Stimulated activated CD4-positive, alpha-beta T cell treated with anti-CD3 and anti-CD28 coated beads, Interleukin-1b, Interleukin-23, amount 100 ng/mL, for 4 hours (primary cell): ENCODE data around the gene ABHD12B.
"Not testable (repeated sequence)": the region's sequence is repeated elsewhere in the genome, so short reads cannot be mapped to it uniquely, and the experiment has no call there.

Experiments used
- DNase-seq, 2 donors: peaks; one replicate each; pipeline ENCODE4 v3.0.0-alpha.2; 2020; ENCODE audit warnings: low read depth in 2 of 2

Gene ABHD12B

GRCh38 chr14:50892255-50892654 is 20.4 kb downstream of the ABHD12B start:
- no peak for DNase-seq

GRCh38 chr14:50896421-50896820 is 24.6 kb downstream of the ABHD12B start:
- not testable (repeated sequence) for DNase-seq

- not testable (repeated sequence) for DNase-seq
These were observed 25.2 kb downstream of the ABHD12B start for GRCh38 chr14:50897005-50897404.

GRCh38 chr14:50897658-50898175 is 25.9 kb downstream of the ABHD12B start:
- DNase-seq = no peak

GRCh38 chr14:50901361-50901760 is 29.5 kb downstream of the ABHD12B start:
- no peak for DNase-seq

- no peak for DNase-seq
These were observed 32.9 kb downstream of the ABHD12B start for GRCh38 chr14:50904719-50905118.

- DNase-seq = no peak
These were observed 34.6 kb downstream of the ABHD12B start for GRCh38 chr14:50906326-50907065.

- DNase-seq = no peak
These were observed 38.9 kb downstream of the ABHD12B start for GRCh38 chr14:50910495-50911420.

GRCh38 chr14:50917449-50917848 is 45.6 kb downstream of the ABHD12B start:
- no peak for DNase-seq

- not testable (repeated sequence) for DNase-seq
These were observed 47.7 kb downstream of the ABHD12B start for GRCh38 chr14:50919524-50919923.

- DNase-seq = no peak
These were observed 48.8 kb downstream of the ABHD12B start for GRCh38 chr14:50920482-50921230.

- DNase-seq = no peak
These were observed 51.0 kb downstream of the ABHD12B start for GRCh38 chr14:50922803-50923202.

- no peak for DNase-seq
These were observed 52.4 kb downstream of the ABHD12B start for GRCh38 chr14:50924236-50924635.

- no peak for DNase-seq
These were observed 53.0 kb downstream of the ABHD12B start for GRCh38 chr14:50924843-50925242.

- DNase-seq = no peak
These were observed 55.1 kb downstream of the ABHD12B start for GRCh38 chr14:50926851-50927386.

GRCh38 chr14:50928002-50928635 is 56.3 kb downstream of the ABHD12B start:
- DNase-seq = no peak

GRCh38 chr14:50929506-50929905 is 57.7 kb downstream of the ABHD12B start:
- no peak for DNase-seq

GRCh38 chr14:50931559-50931958 is 59.7 kb downstream of the ABHD12B start:
- no peak for DNase-seq

GRCh38 chr14:50932156-50932555 is 60.3 kb downstream of the ABHD12B start:
- DNase-seq = no peak

GRCh38 chr14:50932592-50933495 is 61.0 kb downstream of the ABHD12B start:
- no peak for DNase-seq
